ENCODE measurements around the gene EVL. TPM values are rescaled to one million over a fixed set of nuclear protein-coding genes. Genes with fewer than 3 reads are reported as not detected.

The EVL gene
- total and polyA plus RNA-seq, 2 donors from 2014 or later, result 54.8 to 84.1 TPM

DNA sequence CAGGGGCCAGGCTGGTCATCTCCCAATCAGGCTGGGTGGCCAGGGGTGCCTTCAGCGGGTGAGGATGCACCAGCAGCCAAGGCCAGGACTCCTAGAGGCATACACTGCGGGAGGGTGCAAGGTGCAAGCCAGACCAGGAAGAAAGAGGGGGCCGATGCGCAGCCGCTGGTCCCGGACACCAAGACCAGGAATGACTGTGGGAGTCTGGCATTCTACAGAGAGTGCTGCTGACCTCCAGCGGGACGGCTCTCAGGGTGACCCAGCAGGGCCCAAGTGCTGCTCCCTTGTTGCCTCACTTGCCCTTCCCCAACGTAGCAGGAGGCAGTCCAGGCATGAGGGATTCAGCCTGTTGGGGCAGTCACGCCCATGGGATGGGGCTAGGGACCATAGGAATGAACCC lies 58.4 kb downstream of the EVL start:
- DNase-seq, result peak in 1 of 5 donors; percentile 65
- intact Hi-C loops (cut with DNase I), result no loop called here
- no peak overlapping the region for H3K27ac ChIP-seq (ENCODE audit: low read depth in 2 of 2, low read length in 2 of 2)
- TF ChIP-seq, protein P1, sequence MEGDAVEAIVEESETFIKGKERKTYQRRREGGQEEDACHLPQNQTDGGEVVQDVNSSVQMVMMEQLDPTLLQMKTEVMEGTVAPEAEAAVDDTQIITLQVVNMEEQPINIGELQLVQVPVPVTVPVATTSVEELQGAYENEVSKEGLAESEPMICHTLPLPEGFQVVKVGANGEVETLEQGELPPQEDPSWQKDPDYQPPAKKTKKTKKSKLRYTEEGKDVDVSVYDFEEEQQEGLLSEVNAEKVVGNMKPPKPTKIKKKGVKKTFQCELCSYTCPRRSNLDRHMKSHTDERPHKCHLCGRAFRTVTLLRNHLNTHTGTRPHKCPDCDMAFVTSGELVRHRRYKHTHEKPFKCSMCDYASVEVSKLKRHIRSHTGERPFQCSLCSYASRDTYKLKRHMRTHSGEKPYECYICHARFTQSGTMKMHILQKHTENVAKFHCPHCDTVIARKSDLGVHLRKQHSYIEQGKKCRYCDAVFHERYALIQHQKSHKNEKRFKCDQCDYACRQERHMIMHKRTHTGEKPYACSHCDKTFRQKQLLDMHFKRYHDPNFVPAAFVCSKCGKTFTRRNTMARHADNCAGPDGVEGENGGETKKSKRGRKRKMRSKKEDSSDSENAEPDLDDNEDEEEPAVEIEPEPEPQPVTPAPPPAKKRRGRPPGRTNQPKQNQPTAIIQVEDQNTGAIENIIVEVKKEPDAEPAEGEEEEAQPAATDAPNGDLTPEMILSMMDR (IDR thresholded peaks at IDR 0.05; ENCODE audit: borderline replicate concordance, extremely low read depth, insufficient read depth), result no peak
- H3K9ac ChIP-seq (ENCODE audit: low read length in 3 of 3), result no peak overlapping the region
- H3K9me3 ChIP-seq (ENCODE audit: control insufficient read depth in 2 of 3, insufficient read depth in 1 of 3, low read length in 3 of 3), result no peaks in the 10 kb centered on the region
- no peaks in the 10 kb centered on the region for H3K27me3 ChIP-seq (ENCODE audit: control insufficient read depth, insufficient read depth, low read length)
- H3K4me1 ChIP-seq (ENCODE audit: control insufficient read depth in 2 of 3, insufficient read depth in 2 of 3, low read depth in 1 of 3, low read length in 3 of 3), result no peaks in the 10 kb centered on the region
- H3K4me3 ChIP-seq (ENCODE audit: low read length in 3 of 3), result no peak overlapping the region
- FAIRE-seq, result no peak
- peaks cover 3 to 7% (median 4%) of the 10 kb centered on the region in 3 donors for H3K36me3 ChIP-seq (ENCODE audit: control insufficient read depth in 2 of 3, insufficient read depth in 3 of 3, low read length in 3 of 3)

DNA sequence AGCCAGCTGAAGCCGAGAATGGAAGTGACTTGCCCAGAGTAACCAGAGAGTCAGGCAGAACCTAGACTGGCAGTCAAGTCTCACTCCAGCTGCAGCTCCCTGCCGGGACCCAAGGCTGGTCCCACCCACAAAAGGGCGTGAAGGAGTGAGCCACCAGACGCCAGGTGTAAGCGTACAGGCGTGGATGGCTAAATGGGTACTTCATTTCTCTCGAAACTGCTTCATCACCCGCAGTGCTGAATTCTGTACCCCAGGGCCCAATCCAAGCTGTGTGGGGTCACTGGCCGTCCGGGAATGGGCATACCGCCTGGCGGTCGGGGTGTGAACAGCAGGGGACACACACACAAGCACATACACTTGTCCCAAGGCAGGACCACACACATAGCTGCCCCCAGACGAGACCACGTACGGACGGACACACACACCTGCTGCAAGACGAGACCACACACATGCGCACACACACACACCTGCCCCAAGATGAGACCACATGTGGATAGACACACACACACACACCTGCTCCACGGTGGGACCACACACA lies 59.4 kb downstream of the EVL start:
- DNase-seq (no peak), FAIRE-seq (no peak)
- no peaks in the 10 kb centered on the region for H3K9me3 ChIP-seq (ENCODE audit: control insufficient read depth in 2 of 3, insufficient read depth in 1 of 3, low read length in 3 of 3)
- TF ChIP-seq, protein P1 (IDR thresholded peaks at IDR 0.05; ENCODE audit: borderline replicate concordance, extremely low read depth, insufficient read depth), result no peak
- no peak overlapping the region for H3K9ac ChIP-seq (ENCODE audit: low read length in 3 of 3)
- intact Hi-C loops (cut with DNase I), result no loop called here
- no peaks in the 10 kb centered on the region for H3K4me1 ChIP-seq (ENCODE audit: control insufficient read depth in 2 of 3, insufficient read depth in 2 of 3, low read depth in 1 of 3, low read length in 3 of 3)
- peaks cover 3 to 7% (median 4%) of the 10 kb centered on the region in 3 donors for H3K36me3 ChIP-seq (ENCODE audit: control insufficient read depth in 2 of 3, insufficient read depth in 3 of 3, low read length in 3 of 3)
- H3K27me3 ChIP-seq (ENCODE audit: control insufficient read depth, insufficient read depth, low read length), result no peaks in the 10 kb centered on the region
- no peak overlapping the region for H3K4me3 ChIP-seq (ENCODE audit: low read length in 3 of 3)
- no peak overlapping the region for H3K27ac ChIP-seq (ENCODE audit: low read depth in 2 of 2, low read length in 2 of 2)

DNA sequence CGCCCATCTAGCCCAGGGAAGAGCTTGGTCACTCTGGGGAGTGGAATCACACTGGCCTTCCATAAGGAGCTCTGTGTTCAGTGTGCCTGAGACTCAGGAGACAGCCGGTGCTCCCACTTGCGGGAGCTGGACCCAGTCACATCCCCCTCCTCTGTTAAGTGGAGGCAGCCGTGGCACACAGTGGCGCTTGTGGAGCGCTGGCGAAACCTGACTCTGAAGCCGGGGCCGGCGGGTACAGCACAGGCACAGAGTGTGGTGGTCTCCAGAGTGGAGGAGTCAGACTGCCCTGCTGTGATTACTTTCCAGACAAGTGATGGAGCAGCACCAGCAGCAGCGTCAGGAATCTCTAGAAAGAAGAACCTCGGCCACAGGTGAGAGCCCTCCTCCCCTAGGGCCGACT lies 61.2 kb downstream of the EVL start:
- FAIRE-seq (no peak), DNase-seq (no peak)
- TF ChIP-seq, protein P1 (IDR thresholded peaks at IDR 0.05; ENCODE audit: borderline replicate concordance, extremely low read depth, insufficient read depth), result no peak
- Histone ChIP-seq H3K4me1 (ENCODE audit: control insufficient read depth in 2 of 3, insufficient read depth in 2 of 3, low read depth in 1 of 3, low read length in 3 of 3) (no peaks in the 10 kb centered on the region), H3K9ac (ENCODE audit: low read length in 3 of 3) (no peak overlapping the region), H3K9me3 (ENCODE audit: control insufficient read depth in 2 of 3, insufficient read depth in 1 of 3, low read length in 3 of 3) (no peaks in the 10 kb centered on the region), H3K4me3 (ENCODE audit: low read length in 3 of 3) (no peak overlapping the region), H3K27ac (ENCODE audit: low read depth in 2 of 2, low read length in 2 of 2) (no peak overlapping the region), H3K36me3 (ENCODE audit: control insufficient read depth in 2 of 3, insufficient read depth in 3 of 3, low read length in 3 of 3) (peaks cover 3 to 13% (median 4%) of the 10 kb centered on the region in 3 donors), H3K27me3 (ENCODE audit: control insufficient read depth, insufficient read depth, low read length) (no peaks in the 10 kb centered on the region)
- intact Hi-C loops (cut with DNase I), result no loop called here
